Erythroblast (primary cell): ENCODE results near the gene ADORA2A.

Experiments
- GATA1 ChIP-seq: IDR thresholded peaks from 2 replicates; pipeline ENCODE4 v1.6.1; 2011; ENCODE audit warnings: low read depth, mild to moderate bottlenecking, control low read depth, low read length, moderate library complexity
- POLR2A ChIP-seq: IDR thresholded peaks from 2 replicates; pipeline ENCODE4 v1.6.1; 2011; ENCODE audit warnings: mild to moderate bottlenecking, low read length

GRCh38 chr22:24393012-24393559 is 34.3 kb upstream of the ADORA2A start:
- no peak for TF ChIP-seq POLR2A
- no peak for TF ChIP-seq GATA1
